Nephron progenitor cell (in vitro differentiated cells): ENCODE data around the gene SIM2.
A peak's percentile ranks its signal among the peaks of the same experiment; 100 is the strongest.

ENCODE experiments used
- DNase-seq: peaks from one replicate; pipeline ENCODE4 v3.0.0; 2021
- H3K27ac Mint-ChIP-seq: 2 replicates; pipeline ENCODE4 v1.8.0; 2021; ENCODE audit warnings: mild to moderate bottlenecking, moderate library complexity, mixed read lengths
- H3K27me3 Mint-ChIP-seq: 2 replicates; pipeline ENCODE4 v1.8.0; 2021; ENCODE audit warnings: mild to moderate bottlenecking, low read depth, mixed read lengths; ENCODE audit not compliant: poor library complexity
- H3K36me3 Mint-ChIP-seq: 2 replicates; pipeline ENCODE4 v1.8.0; 2021; ENCODE audit warnings: low read depth, mixed read lengths
- H3K4me1 Mint-ChIP-seq: 2 replicates; pipeline ENCODE4 v1.8.0; 2021; ENCODE audit warnings: mixed read lengths
- H3K4me3 Mint-ChIP-seq: 2 replicates; pipeline ENCODE4 v1.8.0; 2021; ENCODE audit warnings: mild to moderate bottlenecking, moderate library complexity, mixed read lengths
- H3K9me3 Mint-ChIP-seq: 2 replicates; pipeline ENCODE4 v1.8.0; 2021; ENCODE audit warnings: mild to moderate bottlenecking, moderate library complexity, mixed read lengths
- TF ChIP-seq, protein P1 (sequence below): fragments of 200-600 bp; sonication (generic); IDR thresholded peaks from 2 replicates; pipeline ENCODE4 v1.5.0; 2021; ENCODE audit warnings: antibody characterized with exemption

The SIM2 gene

DNA sequence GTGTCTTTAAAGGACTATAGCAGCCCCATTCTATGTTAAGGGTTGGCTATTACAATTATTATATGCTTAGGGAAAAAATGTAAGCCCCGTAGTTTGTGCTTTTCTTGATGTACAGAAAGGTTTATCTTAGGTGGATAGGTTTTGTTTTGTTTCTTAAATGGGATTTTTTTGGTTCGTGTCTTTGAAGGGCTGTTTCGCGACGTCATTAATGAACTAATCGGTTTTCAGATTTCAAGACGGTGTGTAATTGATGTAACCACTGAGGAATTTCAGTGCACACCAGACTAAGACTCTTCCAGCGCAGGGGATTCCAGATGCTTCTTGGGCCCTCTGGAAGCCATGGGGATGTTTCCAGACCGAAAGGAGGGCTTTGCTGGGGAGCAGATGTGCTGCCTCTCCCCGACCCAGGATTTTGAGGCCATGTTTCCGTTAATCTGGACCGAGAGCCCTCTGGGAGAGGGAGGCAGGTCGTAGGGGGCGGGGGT is 4.8 kb upstream of the SIM2 start:
- peaks cover 26% of the 10 kb centered on the region for H3K4me1 Mint-ChIP-seq
- H3K9me3 Mint-ChIP-seq: no peaks in the 10 kb centered on the region
- peak overlapping the region; percentile 52 for H3K4me3 Mint-ChIP-seq
- TF ChIP-seq, protein P1, sequence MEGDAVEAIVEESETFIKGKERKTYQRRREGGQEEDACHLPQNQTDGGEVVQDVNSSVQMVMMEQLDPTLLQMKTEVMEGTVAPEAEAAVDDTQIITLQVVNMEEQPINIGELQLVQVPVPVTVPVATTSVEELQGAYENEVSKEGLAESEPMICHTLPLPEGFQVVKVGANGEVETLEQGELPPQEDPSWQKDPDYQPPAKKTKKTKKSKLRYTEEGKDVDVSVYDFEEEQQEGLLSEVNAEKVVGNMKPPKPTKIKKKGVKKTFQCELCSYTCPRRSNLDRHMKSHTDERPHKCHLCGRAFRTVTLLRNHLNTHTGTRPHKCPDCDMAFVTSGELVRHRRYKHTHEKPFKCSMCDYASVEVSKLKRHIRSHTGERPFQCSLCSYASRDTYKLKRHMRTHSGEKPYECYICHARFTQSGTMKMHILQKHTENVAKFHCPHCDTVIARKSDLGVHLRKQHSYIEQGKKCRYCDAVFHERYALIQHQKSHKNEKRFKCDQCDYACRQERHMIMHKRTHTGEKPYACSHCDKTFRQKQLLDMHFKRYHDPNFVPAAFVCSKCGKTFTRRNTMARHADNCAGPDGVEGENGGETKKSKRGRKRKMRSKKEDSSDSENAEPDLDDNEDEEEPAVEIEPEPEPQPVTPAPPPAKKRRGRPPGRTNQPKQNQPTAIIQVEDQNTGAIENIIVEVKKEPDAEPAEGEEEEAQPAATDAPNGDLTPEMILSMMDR: no peak
- no peak overlapping the region for H3K27ac Mint-ChIP-seq
- H3K36me3 Mint-ChIP-seq: no peaks in the 10 kb centered on the region
- peaks cover 100% of the 10 kb centered on the region for H3K27me3 Mint-ChIP-seq
- peak; percentile 17 for DNase-seq

DNA sequence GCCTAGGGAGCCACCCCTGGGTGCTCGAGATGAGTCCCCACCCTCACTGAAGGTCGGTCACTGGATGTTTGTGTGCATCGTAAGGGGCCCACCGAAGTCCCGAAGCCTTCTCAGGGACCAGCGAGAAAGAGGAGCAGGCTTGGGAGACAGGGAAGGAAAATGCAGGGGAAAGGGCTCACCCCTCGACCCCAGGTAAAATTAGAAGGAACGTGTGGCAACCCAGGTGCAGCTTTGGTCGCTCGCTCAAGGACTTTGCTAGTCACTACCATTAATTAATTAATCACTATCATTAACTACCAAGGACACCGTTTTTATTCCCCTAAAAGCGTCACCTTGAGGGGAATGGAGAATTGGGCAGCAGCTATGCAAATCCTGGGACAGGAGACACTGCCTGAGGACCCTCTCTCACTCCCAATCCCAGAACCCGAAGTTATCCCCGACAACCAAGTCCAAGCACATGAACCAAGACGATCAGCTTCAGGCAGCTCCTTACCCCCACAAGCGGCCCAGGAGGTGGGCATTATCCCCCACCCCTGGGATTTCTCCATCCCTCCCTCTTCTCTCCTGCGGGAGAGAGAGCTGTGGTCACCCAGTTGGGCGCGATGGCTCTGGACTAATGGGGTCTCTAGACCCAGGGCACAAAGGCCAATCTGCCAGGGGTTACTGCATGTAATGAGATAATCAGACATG is 4.2 kb upstream of the SIM2 start:
- Mint-ChIP-seq H3K36me3 (no peaks in the 10 kb centered on the region), H3K27ac (no peak overlapping the region), H3K9me3 (no peaks in the 10 kb centered on the region), H3K27me3 (peaks cover 99% of the 10 kb centered on the region), H3K4me3 (no peak overlapping the region), H3K4me1 (peaks cover 26% of the 10 kb centered on the region)
- TF ChIP-seq, protein P1: no peak
- DNase-seq: no peak

DNA sequence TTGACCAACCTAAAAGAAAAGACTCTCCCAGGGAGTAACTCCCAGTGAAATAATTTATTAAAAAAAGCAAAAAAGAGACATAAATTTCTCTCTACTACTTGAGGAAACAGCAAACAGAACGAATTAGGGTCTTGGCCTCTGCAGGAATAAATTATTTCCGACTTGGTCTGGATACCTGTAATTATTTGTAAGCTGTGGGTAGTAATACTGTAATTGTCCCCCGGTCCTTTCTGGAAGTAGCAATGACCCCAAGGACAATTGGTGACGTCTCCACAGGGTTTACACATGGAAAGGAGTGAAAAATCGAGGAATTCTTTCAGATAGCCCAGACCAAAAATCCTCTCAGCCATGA is 3.7 kb upstream of the SIM2 start:
- H3K36me3 Mint-ChIP-seq: no peaks in the 10 kb centered on the region
- H3K4me1 Mint-ChIP-seq: peaks cover 29% of the 10 kb centered on the region
- TF ChIP-seq, protein P1: no peak
- H3K4me3 Mint-ChIP-seq: no peak overlapping the region
- H3K27me3 Mint-ChIP-seq: peaks cover 99% of the 10 kb centered on the region
- no peaks in the 10 kb centered on the region for H3K9me3 Mint-ChIP-seq
- no peak for DNase-seq
- H3K27ac Mint-ChIP-seq: no peak overlapping the region

DNA sequence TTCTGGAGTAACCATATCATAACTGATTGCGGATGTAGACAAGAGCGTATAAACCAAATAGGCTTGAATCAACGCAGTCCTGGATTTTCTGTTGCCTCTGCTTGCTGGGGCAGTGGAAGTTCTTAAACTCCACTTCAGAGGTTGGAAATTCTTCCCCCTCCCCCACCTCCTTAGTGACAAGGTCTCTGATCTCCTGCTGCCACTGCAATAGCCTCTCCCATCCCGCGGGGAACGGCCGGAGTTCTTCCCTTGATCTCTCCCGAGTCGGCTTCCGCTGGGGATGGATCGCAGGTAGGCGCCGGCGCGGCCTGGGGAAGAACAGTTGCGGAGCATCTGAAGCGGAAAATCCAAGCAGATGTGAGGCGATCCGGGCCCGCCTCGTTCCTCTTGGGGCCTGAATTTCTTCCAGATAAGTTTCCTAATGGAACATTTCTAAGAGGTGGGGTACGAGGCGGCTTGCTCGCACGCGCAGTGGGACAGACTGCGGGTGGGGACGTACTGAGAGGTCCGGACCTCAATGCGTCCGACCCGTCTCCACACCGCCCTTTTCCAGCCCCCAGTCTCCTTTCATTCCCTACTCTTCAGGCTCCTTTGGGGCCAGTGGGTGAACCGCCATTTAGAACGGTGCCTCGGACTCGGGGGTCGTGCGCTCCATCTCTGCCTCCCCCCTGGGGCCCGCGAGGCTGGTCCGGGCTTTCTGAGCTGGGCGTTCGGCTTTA is 3.1 kb upstream of the SIM2 start:
- no peaks in the 10 kb centered on the region for H3K9me3 Mint-ChIP-seq
- H3K4me1 Mint-ChIP-seq: peaks cover 34% of the 10 kb centered on the region
- H3K36me3 Mint-ChIP-seq: no peaks in the 10 kb centered on the region
- no peak for DNase-seq
- H3K4me3 Mint-ChIP-seq: no peak overlapping the region
- H3K27me3 Mint-ChIP-seq: peaks cover 99% of the 10 kb centered on the region
- TF ChIP-seq, protein P1: no peak
- no peak overlapping the region for H3K27ac Mint-ChIP-seq

DNA sequence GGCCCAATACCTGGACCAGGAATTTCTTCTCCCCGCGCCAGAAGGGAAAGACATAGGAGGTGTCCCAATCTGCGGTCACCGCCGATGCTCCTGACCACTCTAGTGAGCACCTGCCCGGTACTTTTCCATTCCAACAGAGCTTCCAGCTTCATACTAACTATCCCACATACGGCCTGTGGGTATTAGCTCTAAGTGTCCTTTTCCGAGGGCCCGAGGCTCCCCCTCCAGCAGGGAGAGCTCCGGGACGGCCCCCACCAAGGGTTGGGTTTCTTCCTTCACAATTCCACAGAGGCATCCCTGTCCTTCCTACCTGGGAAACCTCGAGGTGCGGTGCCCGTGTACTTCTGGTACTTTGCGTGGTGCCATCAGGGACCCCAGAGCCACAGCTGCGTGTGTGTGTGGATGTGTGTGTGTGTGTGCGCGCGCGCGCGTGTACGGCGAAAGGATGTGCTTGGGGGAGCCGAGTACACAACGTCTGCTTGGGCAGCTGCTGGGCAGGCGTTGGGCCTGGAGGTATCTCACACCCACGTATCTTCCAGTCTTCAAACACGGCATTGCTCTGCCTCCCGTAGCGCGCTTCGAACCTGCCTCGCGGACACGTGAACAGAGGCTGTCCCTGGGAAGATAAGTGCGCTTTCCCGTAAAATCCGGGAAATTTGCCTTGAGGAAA is 2.4 kb upstream of the SIM2 start:
- DNase-seq: no peak
- H3K27me3 Mint-ChIP-seq: peaks cover 99% of the 10 kb centered on the region
- H3K36me3 Mint-ChIP-seq: no peaks in the 10 kb centered on the region
- H3K27ac Mint-ChIP-seq: no peak overlapping the region
- H3K4me1 Mint-ChIP-seq: peaks cover 36% of the 10 kb centered on the region
- no peak overlapping the region for H3K4me3 Mint-ChIP-seq
- TF ChIP-seq, protein P1: no peak
- no peaks in the 10 kb centered on the region for H3K9me3 Mint-ChIP-seq
